WERI-Rb-1 (cell line): Measurements from ENCODE around the gene JOSD2.

Experiments used
- DNase-seq: peaks from one replicate; pipeline ENCODE4 v3.0.0-alpha.2; 2020
- H3K27ac ChIP-seq: fragments of 250-450 bp; sonication (Bioruptor Pico); 2 replicates; pipeline ENCODE4 v1.5.1; 2020; ENCODE audit warnings: mild to moderate bottlenecking, moderate library complexity
- H3K27me3 ChIP-seq: fragments of 250-450 bp; sonication (Bioruptor Pico); 2 replicates; pipeline ENCODE4 v1.5.1; 2021; ENCODE audit warnings: mild to moderate bottlenecking, low read depth, moderate library complexity; ENCODE audit not compliant: insufficient read depth, severe bottlenecking
- H3K36me3 ChIP-seq: fragments of 250-450 bp; sonication (Bioruptor Pico); 2 replicates; pipeline ENCODE4 v1.5.1; 2020; ENCODE audit warnings: mild to moderate bottlenecking, moderate library complexity
- H3K4me3 ChIP-seq: 2 replicates; pipeline ENCODE4 v1.5.1; 2011; ENCODE audit warnings: low read depth, mild to moderate bottlenecking, control low read depth, low read length
- H3K9me3 ChIP-seq: fragments of 250-450 bp; sonication (Bioruptor Pico); 2 replicates; pipeline ENCODE4 v1.5.1; 2021; ENCODE audit warnings: mild to moderate bottlenecking, moderate library complexity; ENCODE audit not compliant: severe bottlenecking
- TF ChIP-seq, protein P1 (sequence below): IDR thresholded peaks from 2 replicates; pipeline ENCODE4 v1.5.1; 2011; ENCODE audit warnings: low read depth, mild to moderate bottlenecking, control low read depth, inconsistent platforms, low read length

The JOSD2 gene

GRCh38 chr19:50552540-50552939, 41.5 kb upstream of the JOSD2 start:
- no peak for DNase-seq
- Histone ChIP-seq H3K4me3 (no peak overlapping the region), H3K27ac (no peak overlapping the region), H3K36me3 (peaks cover 3% of the 10 kb centered on the region), H3K27me3 (no peaks in the 10 kb centered on the region), H3K9me3 (no peaks in the 10 kb centered on the region)
- TF ChIP-seq, protein P1, sequence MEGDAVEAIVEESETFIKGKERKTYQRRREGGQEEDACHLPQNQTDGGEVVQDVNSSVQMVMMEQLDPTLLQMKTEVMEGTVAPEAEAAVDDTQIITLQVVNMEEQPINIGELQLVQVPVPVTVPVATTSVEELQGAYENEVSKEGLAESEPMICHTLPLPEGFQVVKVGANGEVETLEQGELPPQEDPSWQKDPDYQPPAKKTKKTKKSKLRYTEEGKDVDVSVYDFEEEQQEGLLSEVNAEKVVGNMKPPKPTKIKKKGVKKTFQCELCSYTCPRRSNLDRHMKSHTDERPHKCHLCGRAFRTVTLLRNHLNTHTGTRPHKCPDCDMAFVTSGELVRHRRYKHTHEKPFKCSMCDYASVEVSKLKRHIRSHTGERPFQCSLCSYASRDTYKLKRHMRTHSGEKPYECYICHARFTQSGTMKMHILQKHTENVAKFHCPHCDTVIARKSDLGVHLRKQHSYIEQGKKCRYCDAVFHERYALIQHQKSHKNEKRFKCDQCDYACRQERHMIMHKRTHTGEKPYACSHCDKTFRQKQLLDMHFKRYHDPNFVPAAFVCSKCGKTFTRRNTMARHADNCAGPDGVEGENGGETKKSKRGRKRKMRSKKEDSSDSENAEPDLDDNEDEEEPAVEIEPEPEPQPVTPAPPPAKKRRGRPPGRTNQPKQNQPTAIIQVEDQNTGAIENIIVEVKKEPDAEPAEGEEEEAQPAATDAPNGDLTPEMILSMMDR, result no peak

DNA sequence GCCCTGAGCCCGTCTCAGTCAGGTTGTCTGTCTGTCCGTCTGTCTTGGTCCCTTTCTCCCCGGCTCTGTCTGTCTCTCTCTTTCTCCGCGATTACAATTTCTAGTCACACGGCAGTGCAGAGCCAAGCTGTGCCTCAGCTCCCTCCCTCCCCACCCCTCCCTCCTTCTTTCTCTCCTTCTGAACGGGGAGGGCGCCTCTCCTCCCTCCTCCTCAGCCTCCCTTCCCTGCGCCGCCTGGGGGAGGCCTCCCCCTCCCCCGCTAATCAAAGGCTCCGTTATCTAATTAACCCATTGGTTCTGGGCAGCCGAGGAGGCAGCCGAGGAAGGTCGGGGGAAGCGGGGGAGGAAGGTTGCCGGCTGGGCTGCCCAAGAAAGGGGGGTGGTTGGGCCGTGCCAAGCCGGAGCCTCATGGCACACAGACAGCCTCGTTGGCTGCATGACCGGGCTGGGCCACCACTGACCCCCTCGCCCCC, 40.8 kb upstream of the JOSD2 start:
- no peak for DNase-seq
- H3K27ac ChIP-seq, result no peak overlapping the region
- no peak overlapping the region for H3K4me3 ChIP-seq
- H3K36me3 ChIP-seq, result peaks cover 3% of the 10 kb centered on the region
- no peaks in the 10 kb centered on the region for H3K9me3 ChIP-seq
- H3K27me3 ChIP-seq, result no peaks in the 10 kb centered on the region
- TF ChIP-seq, protein P1, result no peak

GRCh38 chr19:50551034-50551714, 40.2 kb upstream of the JOSD2 start:
- DNase-seq, result no peak
- Histone ChIP-seq H3K27ac (no peak overlapping the region), H3K4me3 (no peak overlapping the region), H3K36me3 (peaks cover 3% of the 10 kb centered on the region), H3K9me3 (no peaks in the 10 kb centered on the region), H3K27me3 (no peaks in the 10 kb centered on the region)
- TF ChIP-seq, protein P1, result no peak

DNA sequence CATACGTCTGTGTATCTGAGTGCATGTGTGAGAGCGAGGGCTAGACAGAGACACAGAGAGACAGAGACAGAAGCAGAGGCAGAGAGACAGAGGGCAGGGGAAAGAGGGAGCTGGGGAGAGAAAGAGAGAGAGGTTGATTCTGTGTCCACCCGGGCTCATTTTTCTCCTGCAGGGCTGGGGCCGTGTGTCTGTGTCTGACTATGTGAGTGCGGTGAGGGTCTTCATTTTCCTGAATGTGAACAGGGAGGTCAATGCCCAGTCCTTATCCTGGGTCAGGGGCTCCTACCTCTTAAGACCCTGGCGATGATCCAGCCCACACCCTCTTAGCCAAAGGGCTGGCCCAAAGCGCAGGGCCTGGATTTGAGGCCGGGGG, 39.6 kb upstream of the JOSD2 start:
- TF ChIP-seq, protein P1, result no peak
- no peaks in the 10 kb centered on the region for H3K27me3 ChIP-seq
- peaks cover 3% of the 10 kb centered on the region for H3K36me3 ChIP-seq
- no peak for DNase-seq
- H3K27ac ChIP-seq, result no peak overlapping the region
- no peaks in the 10 kb centered on the region for H3K9me3 ChIP-seq
- no peak overlapping the region for H3K4me3 ChIP-seq

DNA sequence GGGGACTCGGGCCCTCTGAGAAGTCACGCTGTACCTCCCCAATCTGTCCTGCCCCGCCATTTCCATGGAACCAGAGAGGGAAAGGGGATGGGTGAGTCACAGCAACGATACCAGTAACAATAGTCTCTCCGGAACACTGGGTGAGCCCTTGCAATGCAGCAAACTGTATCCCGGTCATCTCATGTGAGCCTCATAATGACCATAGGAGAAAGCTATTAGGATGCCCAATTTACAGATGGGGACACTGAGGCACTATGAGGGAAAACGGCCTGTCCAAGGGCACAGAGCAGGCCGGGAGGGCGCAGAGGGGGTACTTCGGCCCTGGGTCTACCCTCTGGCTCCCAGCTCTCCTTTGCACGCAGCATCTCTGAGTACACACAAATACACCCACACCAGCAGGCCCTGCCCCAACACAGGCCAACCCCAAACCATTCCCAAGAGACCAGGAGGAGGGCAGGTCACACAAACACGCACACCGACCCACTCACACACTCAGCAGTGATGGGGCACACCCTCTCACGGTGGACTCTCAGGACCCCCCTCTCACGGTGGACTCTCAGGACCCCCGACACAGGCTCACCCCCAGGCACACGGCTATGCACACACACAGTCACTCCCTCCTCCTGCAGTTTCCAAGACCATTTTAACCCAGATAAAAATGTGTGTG, 39.1 kb upstream of the JOSD2 start:
- Histone ChIP-seq H3K27ac (no peak overlapping the region), H3K36me3 (peaks cover 3% of the 10 kb centered on the region), H3K27me3 (no peaks in the 10 kb centered on the region), H3K9me3 (no peaks in the 10 kb centered on the region), H3K4me3 (no peak overlapping the region)
- TF ChIP-seq, protein P1, result no peak
- no peak for DNase-seq
